ENCODE measurements around the gene TENM3. TPM values are rescaled to one million over a fixed set of nuclear protein-coding genes. Genes with fewer than 3 reads are reported as not detected.

The TENM3 gene
- polyA plus RNA-seq, 1 of the 3 experiments (the other 2 are of a cell fraction): 10.4 TPM

DNA sequence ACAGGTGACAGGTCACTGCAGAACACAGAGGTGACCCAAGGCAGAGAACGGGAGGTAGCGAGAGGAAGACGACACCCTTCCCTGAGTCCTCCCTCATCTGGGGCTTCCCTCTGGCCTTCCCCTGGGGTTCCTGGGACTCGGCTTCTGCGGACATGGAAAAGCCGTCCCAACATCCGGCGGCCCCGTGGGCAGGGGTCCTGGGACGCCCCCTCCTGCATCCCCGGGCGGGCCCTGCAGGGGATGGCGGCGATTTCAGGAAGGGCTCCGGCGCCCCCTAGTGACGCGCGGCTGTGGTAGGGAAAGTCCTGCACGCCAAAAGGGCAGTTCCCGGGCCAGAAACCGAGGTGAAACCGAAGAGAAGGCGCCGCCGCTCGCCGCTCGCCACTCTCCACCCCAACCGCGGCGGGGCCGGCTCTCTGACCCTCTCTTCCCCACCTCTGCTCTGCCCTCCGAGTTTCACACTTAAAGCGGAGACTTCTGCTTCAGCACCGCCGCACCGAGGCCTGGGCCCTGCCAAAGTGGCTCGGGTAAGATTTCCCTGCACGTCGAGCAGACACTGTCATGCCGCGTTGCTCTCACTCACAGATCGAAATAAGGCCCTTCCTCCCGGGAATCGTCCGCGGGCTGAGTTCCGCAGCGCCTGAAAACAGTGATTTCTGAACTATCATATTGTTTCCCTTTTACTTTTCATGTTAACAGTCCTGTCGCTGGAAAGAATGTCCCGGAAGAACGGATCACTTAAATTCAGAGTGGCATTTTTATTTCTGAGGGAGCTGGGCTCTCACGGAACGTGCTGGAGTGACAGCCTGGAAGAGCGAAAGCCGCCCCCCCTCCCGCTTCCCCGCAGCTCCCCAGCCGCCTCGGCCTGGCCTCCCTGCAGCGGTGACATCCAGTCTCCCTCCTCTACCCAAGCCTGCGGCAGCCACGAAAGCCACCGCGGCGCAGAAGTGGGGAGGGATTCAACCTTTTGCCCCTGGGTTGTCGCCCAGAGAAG lies 563.4 kb downstream of the TENM3 start:
- peak; percentile 93 for DNase-seq
- WGBS (ENCODE audit: low lambda C conversion rate): 60% methylated on average over 43 of the region's 68 CpGs
- H2AFZ ChIP-seq (ENCODE audit: low read depth): peak overlapping the region; percentile 46; the same call in 1 of the 2 replicates
- H3K27me3 ChIP-seq (ENCODE audit: insufficient read depth): no peaks in the 10 kb centered on the region
- H3K36me3 ChIP-seq (replicated peaks in 1 of 2; ENCODE audit: control insufficient read depth in 1 of 2, insufficient read depth in 2 of 2, low read length in 1 of 2): no peaks in the 10 kb centered on the region
- no peak overlapping the region for H3K27ac ChIP-seq (ENCODE audit: low read depth in 2 of 2, low read length in 1 of 2)
- H3K9ac ChIP-seq: no peak overlapping the region
- no peak for TF ChIP-seq ELF1 (IDR thresholded peaks at IDR 0.05)
- TF ChIP-seq FOSL2 (IDR thresholded peaks at IDR 0.05; ENCODE audit: borderline replicate concordance, low read depth): no peak
- peak; percentile 83 for TF ChIP-seq SMC3 (IDR thresholded peaks at IDR 0.05; ENCODE audit: low read depth, low read length)
- TF ChIP-seq, protein P1, sequence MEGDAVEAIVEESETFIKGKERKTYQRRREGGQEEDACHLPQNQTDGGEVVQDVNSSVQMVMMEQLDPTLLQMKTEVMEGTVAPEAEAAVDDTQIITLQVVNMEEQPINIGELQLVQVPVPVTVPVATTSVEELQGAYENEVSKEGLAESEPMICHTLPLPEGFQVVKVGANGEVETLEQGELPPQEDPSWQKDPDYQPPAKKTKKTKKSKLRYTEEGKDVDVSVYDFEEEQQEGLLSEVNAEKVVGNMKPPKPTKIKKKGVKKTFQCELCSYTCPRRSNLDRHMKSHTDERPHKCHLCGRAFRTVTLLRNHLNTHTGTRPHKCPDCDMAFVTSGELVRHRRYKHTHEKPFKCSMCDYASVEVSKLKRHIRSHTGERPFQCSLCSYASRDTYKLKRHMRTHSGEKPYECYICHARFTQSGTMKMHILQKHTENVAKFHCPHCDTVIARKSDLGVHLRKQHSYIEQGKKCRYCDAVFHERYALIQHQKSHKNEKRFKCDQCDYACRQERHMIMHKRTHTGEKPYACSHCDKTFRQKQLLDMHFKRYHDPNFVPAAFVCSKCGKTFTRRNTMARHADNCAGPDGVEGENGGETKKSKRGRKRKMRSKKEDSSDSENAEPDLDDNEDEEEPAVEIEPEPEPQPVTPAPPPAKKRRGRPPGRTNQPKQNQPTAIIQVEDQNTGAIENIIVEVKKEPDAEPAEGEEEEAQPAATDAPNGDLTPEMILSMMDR (IDR thresholded peaks at IDR 0.05): peak; percentile 90
- TF ChIP-seq, protein P2, sequence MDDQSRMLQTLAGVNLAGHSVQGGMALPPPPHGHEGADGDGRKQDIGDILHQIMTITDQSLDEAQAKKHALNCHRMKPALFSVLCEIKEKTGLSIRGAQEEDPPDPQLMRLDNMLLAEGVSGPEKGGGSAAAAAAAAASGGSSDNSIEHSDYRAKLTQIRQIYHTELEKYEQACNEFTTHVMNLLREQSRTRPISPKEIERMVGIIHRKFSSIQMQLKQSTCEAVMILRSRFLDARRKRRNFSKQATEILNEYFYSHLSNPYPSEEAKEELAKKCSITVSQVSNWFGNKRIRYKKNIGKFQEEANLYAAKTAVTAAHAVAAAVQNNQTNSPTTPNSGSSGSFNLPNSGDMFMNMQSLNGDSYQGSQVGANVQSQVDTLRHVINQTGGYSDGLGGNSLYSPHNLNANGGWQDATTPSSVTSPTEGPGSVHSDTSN (IDR thresholded peaks at IDR 0.05): no peak
- no peak for TF ChIP-seq NRF1 (IDR thresholded peaks at IDR 0.05; ENCODE audit: low read depth, low read length)
- peak; percentile 89 for TF ChIP-seq RAD21 (IDR thresholded peaks at IDR 0.05; ENCODE audit: low read length)
- TF ChIP-seq, protein P3, sequence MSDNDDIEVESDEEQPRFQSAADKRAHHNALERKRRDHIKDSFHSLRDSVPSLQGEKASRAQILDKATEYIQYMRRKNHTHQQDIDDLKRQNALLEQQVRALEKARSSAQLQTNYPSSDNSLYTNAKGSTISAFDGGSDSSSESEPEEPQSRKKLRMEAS (IDR thresholded peaks at IDR 0.05; ENCODE audit: low read depth): no peak
- TF ChIP-seq GABPA (IDR thresholded peaks at IDR 0.05; ENCODE audit: low read depth): no peak
- H4K20me1 ChIP-seq (ENCODE audit: insufficient read depth): no peaks in the 10 kb centered on the region
- H3K9me2 ChIP-seq: no peaks in the 10 kb centered on the region
- H3K4me1 ChIP-seq (ENCODE audit: control insufficient read depth in 1 of 2, insufficient read depth in 2 of 2, low read depth in 1 of 2, low read length in 1 of 2): peaks cover 0 to 2% of the 10 kb centered on the region in 2 experiments; a peak in 1 of 4 replicates
- CTCF ChIA-PET: interaction anchor here (0.6 to 1.3 kb wide), 9 partner anchors 13 to 1662 kb away, joined by 3 to 8 read pairs (median 3); no protein-coding TSS in a partner anchor
- H3F3A ChIP-seq (replicated peaks; ENCODE audit: insufficient read depth): no peaks in the 10 kb centered on the region
- POLR2A ChIA-PET: interaction anchor here (0.6 kb wide), 2 partner anchors 149 to 326 kb away, joined by 3 read pairs; no protein-coding TSS in a partner anchor
- H3K4me3 ChIP-seq (ENCODE audit: low read depth in 2 of 2, low read length in 1 of 2): peak overlapping the region; percentile 19 to 41; a peak in 2 of 4 replicates
- no peaks in the 10 kb centered on the region for H3K79me2 ChIP-seq (ENCODE audit: insufficient read depth)
- H3K4me2 ChIP-seq: peak overlapping the region; percentile 53; the same call in 1 of the 2 replicates
- H3K9me3 ChIP-seq: no peaks in the 10 kb centered on the region

DNA sequence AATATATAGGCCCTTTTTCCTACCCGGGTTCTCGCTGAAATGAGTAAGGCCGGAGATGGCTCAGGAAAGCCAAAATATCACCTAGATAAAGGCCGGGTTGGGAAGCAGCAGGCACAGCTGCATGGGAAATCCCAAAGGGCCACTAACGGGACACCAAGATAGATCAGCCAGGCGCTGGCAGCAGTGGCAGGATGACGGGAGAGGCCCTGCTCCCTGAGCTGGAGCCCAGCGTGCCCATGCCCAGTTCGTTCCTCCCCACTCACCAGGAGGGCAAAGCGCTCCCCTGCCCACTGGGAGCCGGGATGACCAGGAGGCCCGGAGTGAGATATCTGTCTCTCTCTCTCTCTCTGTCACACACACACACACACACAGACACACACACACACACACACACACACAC lies 564.1 kb downstream of the TENM3 start:
- H3K4me3 ChIP-seq (ENCODE audit: low read depth in 2 of 2, low read length in 1 of 2): no peak overlapping the region
- ChIA-PET CTCF (interaction anchor here (0.7 to 1.2 kb wide), 6 partner anchors 12 to 1663 kb away, joined by 3 to 8 read pairs (median 3); no protein-coding TSS in a partner anchor), POLR2A (no interaction called here)
- no peaks in the 10 kb centered on the region for H4K20me1 ChIP-seq (ENCODE audit: insufficient read depth)
- H3K4me1 ChIP-seq (ENCODE audit: control insufficient read depth in 1 of 2, insufficient read depth in 2 of 2, low read depth in 1 of 2, low read length in 1 of 2): peaks cover 0 to 2% of the 10 kb centered on the region in 2 experiments; a peak in 1 of 4 replicates
- no peaks in the 10 kb centered on the region for H3K9me3 ChIP-seq
- no peaks in the 10 kb centered on the region for H3F3A ChIP-seq (replicated peaks; ENCODE audit: insufficient read depth)
- no peak overlapping the region for H3K9ac ChIP-seq
- H2AFZ ChIP-seq (ENCODE audit: low read depth): no peak overlapping the region
- no peaks in the 10 kb centered on the region for H3K27me3 ChIP-seq (ENCODE audit: insufficient read depth)
- TF ChIP-seq RXRA (IDR thresholded peaks at IDR 0.05; ENCODE audit: borderline replicate concordance, low read depth): no peak
- no peak for TF ChIP-seq JUND (IDR thresholded peaks at IDR 0.05)
- no peak for TF ChIP-seq MXI1 (IDR thresholded peaks at IDR 0.05; ENCODE audit: low read depth, low read length)
- no peak for TF ChIP-seq NFIC (IDR thresholded peaks at IDR 0.05; ENCODE audit: borderline replicate concordance)
- no peak for TF ChIP-seq NRF1 (IDR thresholded peaks at IDR 0.05; ENCODE audit: low read depth, low read length)
- TF ChIP-seq, protein P4, sequence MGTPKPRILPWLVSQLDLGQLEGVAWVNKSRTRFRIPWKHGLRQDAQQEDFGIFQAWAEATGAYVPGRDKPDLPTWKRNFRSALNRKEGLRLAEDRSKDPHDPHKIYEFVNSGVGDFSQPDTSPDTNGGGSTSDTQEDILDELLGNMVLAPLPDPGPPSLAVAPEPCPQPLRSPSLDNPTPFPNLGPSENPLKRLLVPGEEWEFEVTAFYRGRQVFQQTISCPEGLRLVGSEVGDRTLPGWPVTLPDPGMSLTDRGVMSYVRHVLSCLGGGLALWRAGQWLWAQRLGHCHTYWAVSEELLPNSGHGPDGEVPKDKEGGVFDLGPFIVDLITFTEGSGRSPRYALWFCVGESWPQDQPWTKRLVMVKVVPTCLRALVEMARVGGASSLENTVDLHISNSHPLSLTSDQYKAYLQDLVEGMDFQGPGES (IDR thresholded peaks at IDR 0.05; ENCODE audit: low read depth, low read length): no peak
- no peaks in the 10 kb centered on the region for H3K79me2 ChIP-seq (ENCODE audit: insufficient read depth)
- DNase-seq: no peak
- no peak overlapping the region for H3K4me2 ChIP-seq
- 98% methylated on average over 5 of the region's 12 CpGs for WGBS (ENCODE audit: low lambda C conversion rate)
- no peaks in the 10 kb centered on the region for H3K9me2 ChIP-seq
- H3K27ac ChIP-seq (ENCODE audit: low read depth in 2 of 2, low read length in 1 of 2): no peak overlapping the region
- H3K36me3 ChIP-seq (replicated peaks in 1 of 2; ENCODE audit: control insufficient read depth in 1 of 2, insufficient read depth in 2 of 2, low read length in 1 of 2): no peaks in the 10 kb centered on the region
